ENCODE measurements around the gene TFDP1. TPM values are rescaled to one million over a fixed set of nuclear protein-coding genes. Genes with fewer than 3 reads are reported as not detected.

Gene TFDP1
- total and polyA plus RNA-seq, 10 donors, result 21.7 to 91.7 (median 51.7) TPM

DNA sequence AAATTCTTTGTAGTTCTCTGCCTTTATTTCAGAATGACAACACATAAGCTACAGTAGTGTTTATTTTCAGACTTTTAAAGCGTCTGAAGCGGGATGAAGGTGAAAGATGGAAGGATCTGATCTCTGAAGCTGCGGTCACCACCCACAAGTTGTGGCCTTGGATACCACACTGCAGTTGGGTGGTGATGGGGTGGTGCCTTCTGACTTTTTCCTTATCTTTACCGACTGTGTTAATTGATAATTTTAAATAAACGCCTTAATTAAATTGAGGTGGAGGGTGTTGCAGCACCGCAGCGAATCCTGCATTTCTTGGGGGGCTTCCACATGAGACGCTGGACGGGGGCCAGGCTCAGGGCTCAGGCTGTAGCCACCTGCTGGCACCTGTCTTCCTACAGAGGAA is 1.3 kb downstream of the TFDP1 start:
- TF ChIP-seq POLR2AphosphoS5 (IDR thresholded peaks at IDR 0.05) (no peak), POLR2A (IDR thresholded peaks at IDR 0.05) (no peak)
- TF ChIP-seq, protein P1, sequence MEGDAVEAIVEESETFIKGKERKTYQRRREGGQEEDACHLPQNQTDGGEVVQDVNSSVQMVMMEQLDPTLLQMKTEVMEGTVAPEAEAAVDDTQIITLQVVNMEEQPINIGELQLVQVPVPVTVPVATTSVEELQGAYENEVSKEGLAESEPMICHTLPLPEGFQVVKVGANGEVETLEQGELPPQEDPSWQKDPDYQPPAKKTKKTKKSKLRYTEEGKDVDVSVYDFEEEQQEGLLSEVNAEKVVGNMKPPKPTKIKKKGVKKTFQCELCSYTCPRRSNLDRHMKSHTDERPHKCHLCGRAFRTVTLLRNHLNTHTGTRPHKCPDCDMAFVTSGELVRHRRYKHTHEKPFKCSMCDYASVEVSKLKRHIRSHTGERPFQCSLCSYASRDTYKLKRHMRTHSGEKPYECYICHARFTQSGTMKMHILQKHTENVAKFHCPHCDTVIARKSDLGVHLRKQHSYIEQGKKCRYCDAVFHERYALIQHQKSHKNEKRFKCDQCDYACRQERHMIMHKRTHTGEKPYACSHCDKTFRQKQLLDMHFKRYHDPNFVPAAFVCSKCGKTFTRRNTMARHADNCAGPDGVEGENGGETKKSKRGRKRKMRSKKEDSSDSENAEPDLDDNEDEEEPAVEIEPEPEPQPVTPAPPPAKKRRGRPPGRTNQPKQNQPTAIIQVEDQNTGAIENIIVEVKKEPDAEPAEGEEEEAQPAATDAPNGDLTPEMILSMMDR (IDR thresholded peaks at IDR 0.05 in 8 of 11, conservative IDR thresholded peaks at IDR 0.05 in 3 of 11), result no peak
- DNase-seq, result peak; percentile 41
- H3K27ac ChIP-seq, result no peak overlapping the region

DNA sequence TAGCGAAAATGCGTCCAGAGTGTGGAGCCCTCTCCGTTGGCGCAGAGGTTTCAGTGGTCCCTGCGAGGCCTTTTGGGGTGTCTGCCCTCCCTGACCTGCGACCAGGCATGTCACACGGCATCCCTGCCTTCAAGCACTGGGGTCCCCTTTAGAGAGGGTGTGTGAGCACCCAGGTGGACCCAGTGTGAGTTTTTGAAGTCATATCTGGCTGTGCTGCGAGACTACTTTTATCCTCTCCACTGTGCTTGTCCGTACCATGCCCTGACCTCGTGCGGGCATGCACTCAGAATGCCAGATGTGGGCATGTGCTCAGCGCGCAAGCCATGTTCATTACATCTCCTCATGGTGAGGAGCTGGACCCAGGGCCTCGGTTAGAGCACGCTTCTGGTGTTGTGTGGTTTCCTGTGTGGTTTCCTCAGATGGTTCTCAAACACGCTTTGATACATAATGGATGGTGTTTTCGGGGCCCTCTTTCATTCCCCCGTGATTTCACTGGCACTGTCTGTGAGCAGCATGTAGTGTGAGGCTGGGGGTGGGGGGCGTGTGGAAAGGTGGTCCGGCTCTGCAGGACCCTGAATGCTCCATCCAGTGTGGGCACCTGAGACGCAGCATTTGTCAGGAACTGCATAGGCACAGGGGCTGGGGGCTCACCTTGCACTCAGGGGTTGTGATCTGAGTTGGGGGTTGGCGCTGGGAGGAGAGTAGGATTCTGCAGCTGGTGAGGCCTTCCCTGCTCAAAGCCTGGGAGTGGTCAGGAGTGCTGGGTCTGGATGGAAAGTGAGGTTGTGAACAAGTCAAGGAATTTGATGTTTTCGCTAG is 2.3 kb downstream of the TFDP1 start:
- Histone ChIP-seq H3K9me3 (no peaks in the 10 kb centered on the region), H3K4me3 (peak overlapping the region in 1 of 8 donors; percentile 91), H3K36me3 (peaks cover 0 to 53% (median 3%) of the 10 kb centered on the region in 6 donors), H3K4me1 (peaks cover 9 to 49% (median 29%) of the 10 kb centered on the region in 6 donors), H3K27ac (no peak overlapping the region), H3K27me3 (replicated peaks in 1 of 7) (no peaks in the 10 kb centered on the region)
- peak; percentile 54 for DNase-seq
- TF ChIP-seq, protein P1 (IDR thresholded peaks at IDR 0.05 in 8 of 11, conservative IDR thresholded peaks at IDR 0.05 in 3 of 11), result no peak
- TF ChIP-seq POLR2A (IDR thresholded peaks at IDR 0.05), result no peak
- no peak for TF ChIP-seq POLR2AphosphoS5 (IDR thresholded peaks at IDR 0.05)
- WGBS, 5 donors, result 74 to 80% (median 76%) methylated on average over 22 to 23 of the region's 23 CpGs
- intact Hi-C loops (cut with DNase I; ENCODE audit: low total_unique reads), result no loop called here

More for the DNA sequence above, 1.3 kb downstream of the TFDP1 start:
- Histone ChIP-seq H3K4me3 (peak overlapping the region in 5 of 8 donors; percentile 57 to 91 (median 73)), H3K4me1 (peaks cover 9 to 49% (median 29%) of the 10 kb centered on the region in 6 donors), H3K27me3 (replicated peaks in 1 of 7) (no peaks in the 10 kb centered on the region), H3K9me3 (no peaks in the 10 kb centered on the region), H3K36me3 (peaks cover 0 to 47% (median 3%) of the 10 kb centered on the region in 6 donors)
- intact Hi-C loops (cut with DNase I; ENCODE audit: low total_unique reads), result no loop called here
- 67 to 85% (median 71%) methylated on average over 9 of the region's 9 CpGs for WGBS, 5 donors

DNA sequence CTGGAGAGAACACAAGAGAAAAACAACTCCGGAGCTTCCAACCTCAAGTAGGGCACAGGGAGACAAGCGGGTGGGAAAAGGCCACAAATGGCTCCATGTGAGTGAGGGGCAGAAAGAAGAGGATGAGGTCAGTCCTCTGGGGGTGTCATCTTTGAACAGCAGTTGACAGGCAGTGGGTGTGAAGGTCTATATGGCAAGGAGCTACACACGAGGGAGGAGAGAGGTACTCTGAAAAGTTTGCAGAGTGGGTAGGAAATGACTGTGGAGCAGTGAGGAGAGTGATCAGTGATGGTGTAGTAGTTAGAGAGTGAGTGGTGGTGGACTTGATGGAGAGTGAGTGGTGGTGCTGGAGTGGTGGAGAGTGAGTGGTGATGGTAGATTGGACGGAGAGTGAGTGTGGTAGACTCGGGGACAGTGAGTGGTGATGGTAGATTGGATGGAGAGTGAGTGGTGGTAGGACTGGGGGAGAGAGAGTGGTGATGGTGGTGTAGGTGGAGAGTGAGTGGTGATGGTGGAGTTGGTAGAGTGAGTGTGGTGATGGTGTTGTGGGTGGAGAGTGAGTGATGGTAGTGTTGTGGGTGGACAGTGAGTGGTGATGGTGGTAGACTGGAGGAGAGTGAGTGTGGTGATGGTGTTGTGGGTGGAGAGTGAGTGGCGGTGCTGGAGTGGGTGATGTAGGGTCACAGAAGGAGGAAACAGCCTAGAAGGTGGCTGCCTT is 4.0 kb downstream of the TFDP1 start:
- H3K4me3 ChIP-seq, result no peak overlapping the region
- no peak for TF ChIP-seq POLR2A (IDR thresholded peaks at IDR 0.05)
- no peak for TF ChIP-seq POLR2AphosphoS5 (IDR thresholded peaks at IDR 0.05)
- no peaks in the 10 kb centered on the region for H3K27me3 ChIP-seq (replicated peaks in 1 of 7)
- 90 to 96% (median 92%) methylated on average over 6 of the region's 6 CpGs for WGBS, 5 donors
- no peak overlapping the region for H3K27ac ChIP-seq
- H3K4me1 ChIP-seq, result peaks cover 9 to 49% (median 29%) of the 10 kb centered on the region in 6 donors
- intact Hi-C loops (cut with DNase I; ENCODE audit: low total_unique reads), result no loop called here
- DNase-seq, result peak; percentile 41
- peaks cover 0 to 65% (median 3%) of the 10 kb centered on the region in 6 donors for H3K36me3 ChIP-seq
- H3K9me3 ChIP-seq, result no peaks in the 10 kb centered on the region

DNA sequence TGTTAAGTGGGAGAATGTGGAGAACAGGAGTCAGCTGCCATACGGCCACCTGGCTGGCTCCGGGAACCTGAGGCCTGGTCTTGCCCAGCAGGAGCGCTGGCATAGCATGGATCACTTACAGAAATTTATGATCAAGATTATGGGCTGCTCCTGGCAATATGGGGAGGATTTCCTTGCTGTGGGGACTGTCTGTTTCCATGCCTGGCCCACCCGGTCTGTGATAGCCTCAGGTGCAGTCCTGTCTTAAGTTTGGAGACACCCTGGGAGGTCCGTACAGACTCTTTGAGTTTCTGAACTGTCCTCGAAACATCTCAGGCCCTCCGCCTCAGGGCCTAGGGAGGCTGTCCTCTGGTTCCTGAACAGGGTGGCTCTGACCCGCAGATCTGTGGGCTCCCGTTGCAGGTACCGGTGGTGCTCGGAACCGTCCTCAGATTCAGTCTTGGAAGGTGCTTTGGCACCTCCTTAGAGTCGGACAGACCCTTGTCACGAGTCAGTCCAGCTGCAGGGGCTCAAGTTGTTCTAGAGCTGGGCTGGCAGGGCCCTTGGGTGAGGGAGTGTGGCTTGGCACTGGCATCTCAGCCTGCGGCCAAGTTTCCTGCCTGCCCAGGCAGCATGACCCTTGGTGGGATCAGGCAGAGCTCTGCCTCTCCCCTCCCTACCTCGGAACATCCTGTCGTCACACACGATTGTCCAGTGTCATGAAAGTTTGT is 4.9 kb downstream of the TFDP1 start:
- peak; percentile 59 for DNase-seq
- Histone ChIP-seq H3K4me3 (no peak overlapping the region), H3K4me1 (peaks cover 9 to 45% (median 29%) of the 10 kb centered on the region in 6 donors), H3K9me3 (no peaks in the 10 kb centered on the region), H3K27me3 (replicated peaks in 1 of 7) (no peaks in the 10 kb centered on the region), H3K36me3 (peaks cover 0 to 70% (median 3%) of the 10 kb centered on the region in 6 donors), H3K27ac (peak overlapping the region in 3 of 8 donors; percentile 12 to 38 (median 14))
- intact Hi-C loops (cut with DNase I; ENCODE audit: low total_unique reads), result no loop called here
- 85 to 94% (median 90%) methylated on average over 15 to 18 of the region's 18 CpGs for WGBS, 5 donors
- TF ChIP-seq POLR2AphosphoS5 (IDR thresholded peaks at IDR 0.05), result peak in 2 of 3 donors; percentile 10 to 43
- TF ChIP-seq, protein P1 (IDR thresholded peaks at IDR 0.05 in 8 of 11, conservative IDR thresholded peaks at IDR 0.05 in 3 of 11), result no peak

Measured in spleen (tissue), 11 donors.